Adrenal gland (tissue), 19 donors: ENCODE measurements around the gene ANKRD34A. TPM values are rescaled to one million over a fixed set of nuclear protein-coding genes. Genes with fewer than 3 reads are reported as not detected.

Source experiments
- DNase-seq, 7 donors: peaks; one replicate each; pipeline ENCODE4 v3.0.0-alpha.2; 2019 to 2020
- H3K27ac ChIP-seq, 5 donors: fragments of 200-600 bp; sonication (generic) in 4 of 5; 1 replicate in 3 of 5; 2 replicates in 2 of 5; pipeline versions ENCODE4 v1.5.1 to v1.8.0; 2016 to 2020; ENCODE audit warnings: mild to moderate bottlenecking in 1 of 5
- H3K27me3 ChIP-seq: fragments of 200-600 bp; 2 replicates; pipeline ENCODE4 v1.8.0; 2021
- H3K36me3 ChIP-seq, 2 donors: fragments of 200-600 bp; replicated peaks in 1 of 2; 1 replicate in 1 of 2; 2 replicates in 1 of 2; pipeline versions ENCODE4 v1.5.1 to v1.8.0; 2018 to 2022
- H3K4me1 ChIP-seq, 2 donors: fragments of 200-600 bp; replicated peaks in 1 of 2; 1 replicate in 1 of 2; 2 replicates in 1 of 2; pipeline versions ENCODE4 v1.5.1 to v1.8.0; 2018 to 2021
- H3K4me3 ChIP-seq, 4 donors: fragments of 200-600 bp; sonication (generic) in 3 of 4; one replicate each; pipeline ENCODE4 v1.5.1; 2016 to 2018
- H3K9me3 ChIP-seq, 3 donors: fragments of 200-600 bp; sonication (generic) in 1 of 3; replicated peaks in 1 of 3; 1 replicate in 2 of 3; 2 replicates in 1 of 3; pipeline versions ENCODE4 v1.5.1 to v1.8.0; 2016 to 2021
- POLR2A ChIP-seq, 2 donors: fragments of 450-650 bp; IDR thresholded peaks; one replicate each; pipeline ENCODE4 v1.6.1; 2017; ENCODE audit warnings: antibody characterized with exemption in 2 of 2, mild to moderate bottlenecking in 2 of 2, moderate library complexity in 1 of 2
- WGBS, 4 donors: extraction: QIAGEN DNeasy Blood & Tissue Kit in 2 of 4; methylation state at CpG; one replicate each; pipeline versions ENCODE4 v1.1.5 to v1.1.7; 2013 to 2017; 5-methylcytosine and 5-hydroxymethylcytosine counted together
- intact Hi-C, 2 donors: fragments of 100-400 bp; cut with DNase I; formaldehyde crosslinking; loops; one replicate each; pipeline versions ENCODE4 v1.14.1 to v1.15.0; 2022 to 2023
- long read RNA-seq, 10 donors: library from polyadenylated mRNA in 3 of 10; unstranded in 2 of 10; stranded (forward) in 1 of 10; transcript quantifications; one replicate each; pipeline ENCODE4 v2.0.0 and lab custom pipeline, GENCODE V29; 2021 to 2026
- polyA plus RNA-seq, 3 donors: library from polyadenylated mRNA; stranded (reverse); fragments of 200-250 nt in 2 of 3; fragments of 350-450 nt in 1 of 3; fragmentation: Illumina TruSeq in 1 of 3; extraction: RNeasy Lipid Tissue Mini Kit (QIAGEN cat#74804) in 1 of 3; gene quantifications; one replicate each; pipeline ENCODE4 v1.2.3, GENCODE V29; 2013 to 2014
- total RNA-seq, 9 donors: library from RNA; depleted of rRNA in 4 of 9; stranded (reverse); fragments of >200 nt in 4 of 9; fragments of 120-200 nt in 1 of 9; fragmentation: NEBNext Ultra II Directional in 1 of 9; extraction: Animal tissue kit (Norgen Biotek cat#: 25700) in 1 of 9; gene quantifications; one replicate each; pipeline versions ENCODE4 v1.1.0 to v1.2.4, GENCODE V29; 2013 to 2023
- TF ChIP-seq, protein P1 (sequence below), 6 experiments: fragments of 450-650 bp in 4 of 6; fragments of 200-600 bp in 2 of 6; sonication (generic) in 1 of 6; IDR thresholded peaks; 1 replicate in 5 of 6; 2 replicates in 1 of 6; pipeline versions ENCODE4 v1.5.1 to v1.8.0; 2016 to 2021; ENCODE audit warnings: antibody characterized with exemption in 6 of 6, mild to moderate bottlenecking in 2 of 6, moderate library complexity in 1 of 6
- donor health status: healthy with polysubstance abuse.
- donor health status: Bipolar disorder and iron deficiency.
- donor health status: DM: yes; HTN: yes; CAD: no.
- donor health status: DM: no; HTN: no; CAD: no.
- donor health status: DM: no; HTN: no; CAD: no.
- donor health status: DM: yes; HTN: yes; CAD: no.

The ANKRD34A gene
- 1 to 10 TPM in 4 of 9 donors, under 1 TPM in 5; 0.24 to 2.5 (median 0.88) TPM for total RNA-seq
- polyA plus RNA-seq: 1 to 10 TPM in 2 of 3 donors, under 1 TPM in 1; 0.59 to 1.0 (median 1.0) TPM
- long read RNA-seq, donor 1: 0 reads
- long read RNA-seq, donor 2, partial matches to known transcripts: 88 of 88 reads
- long read RNA-seq, donor 2, other reads (novel, unspliced or antisense): 0 of 88 reads
- long read RNA-seq, donor 3, partial matches to known transcripts: 122 of 122 reads
- long read RNA-seq, donor 3, other reads (novel, unspliced or antisense): 0 of 122 reads
- long read RNA-seq, donor 4: 0 reads
- long read RNA-seq, donor 5, partial matches to known transcripts: 1 of 1 reads
- long read RNA-seq, donor 5, other reads (novel, unspliced or antisense): 0 of 1 reads
- long read RNA-seq, donor 6: 0 reads
- long read RNA-seq, donor 7: 0 reads
- long read RNA-seq, donor 8: 0 reads
- long read RNA-seq, donor 9: 0 reads
- long read RNA-seq, donor 10, partial matches to known transcripts: 70 of 83 reads
- long read RNA-seq, donor 10, other reads (novel, unspliced or antisense): 13 of 83 reads

- Histone ChIP-seq H3K27ac (peak within 1 kb of the TSS; percentile 80 to 91 (median 85)), H3K36me3 (no peaks in the 10 kb centered on the region), H3K4me1 (peaks cover 26 to 48% of the 10 kb centered on the region in 2 donors), H3K4me3 (peak within 1 kb of the TSS; percentile 26 to 78 (median 53)), H3K9me3 (no peaks in the 10 kb centered on the region), H3K27me3 (no peaks in the 10 kb centered on the region)
- TF ChIP-seq, protein P1, sequence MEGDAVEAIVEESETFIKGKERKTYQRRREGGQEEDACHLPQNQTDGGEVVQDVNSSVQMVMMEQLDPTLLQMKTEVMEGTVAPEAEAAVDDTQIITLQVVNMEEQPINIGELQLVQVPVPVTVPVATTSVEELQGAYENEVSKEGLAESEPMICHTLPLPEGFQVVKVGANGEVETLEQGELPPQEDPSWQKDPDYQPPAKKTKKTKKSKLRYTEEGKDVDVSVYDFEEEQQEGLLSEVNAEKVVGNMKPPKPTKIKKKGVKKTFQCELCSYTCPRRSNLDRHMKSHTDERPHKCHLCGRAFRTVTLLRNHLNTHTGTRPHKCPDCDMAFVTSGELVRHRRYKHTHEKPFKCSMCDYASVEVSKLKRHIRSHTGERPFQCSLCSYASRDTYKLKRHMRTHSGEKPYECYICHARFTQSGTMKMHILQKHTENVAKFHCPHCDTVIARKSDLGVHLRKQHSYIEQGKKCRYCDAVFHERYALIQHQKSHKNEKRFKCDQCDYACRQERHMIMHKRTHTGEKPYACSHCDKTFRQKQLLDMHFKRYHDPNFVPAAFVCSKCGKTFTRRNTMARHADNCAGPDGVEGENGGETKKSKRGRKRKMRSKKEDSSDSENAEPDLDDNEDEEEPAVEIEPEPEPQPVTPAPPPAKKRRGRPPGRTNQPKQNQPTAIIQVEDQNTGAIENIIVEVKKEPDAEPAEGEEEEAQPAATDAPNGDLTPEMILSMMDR (IDR thresholded peaks at IDR 0.05): no peak
- peak in 1 of 2 donors; percentile 98 for TF ChIP-seq POLR2A (IDR thresholded peaks at IDR 0.05)
- 0 to 1% (median 1%) methylated on average over 28 to 37 of the region's 37 CpGs for WGBS, 4 donors
- peak; percentile 95 to 99 (median 98) for DNase-seq
- intact Hi-C loops: loop anchor here in 1 of 2 donors (5.0 to 10.0 kb wide), 2 partner anchors 47 to 70 kb away; partner anchors contain the start of gene PEX11B
Measured at GRCh38 chr1:145964328-145965118, at the start of gene ANKRD34A, which contains the start of gene POLR3GL. ANKRD34A (minus strand) TSS chr1:145964575; CDS start chr1:145961759, 2,816 bp downstream. POLR3GL (plus strand) TSS chr1:145964690; CDS start chr1:145974866, 10,176 bp downstream.

GRCh38 chr1:146013559-146013922 lies 49.2 kb upstream of the ANKRD34A start:
- intact Hi-C loops: loop anchor here (5.0 kb wide), 4 partner anchors 36 to 166 kb away; partner anchors contain the start of gene NUDT17 (in 2 of the 2)
- no peaks in the 10 kb centered on the region for H3K9me3 ChIP-seq
- peaks cover 0 to 12% of the 10 kb centered on the region in 2 donors for H3K4me1 ChIP-seq
- no peak overlapping the region for H3K4me3 ChIP-seq
- no peaks in the 10 kb centered on the region for H3K27me3 ChIP-seq
- H3K36me3 ChIP-seq: no peaks in the 10 kb centered on the region
- no peak for DNase-seq
- no peak overlapping the region for H3K27ac ChIP-seq
- 58 to 69% (median 65%) methylated on average over 6 of the region's 6 CpGs for WGBS, 4 donors
- no peak for TF ChIP-seq POLR2A (IDR thresholded peaks at IDR 0.05)
- TF ChIP-seq, protein P1 (IDR thresholded peaks at IDR 0.05): no peak

DNA sequence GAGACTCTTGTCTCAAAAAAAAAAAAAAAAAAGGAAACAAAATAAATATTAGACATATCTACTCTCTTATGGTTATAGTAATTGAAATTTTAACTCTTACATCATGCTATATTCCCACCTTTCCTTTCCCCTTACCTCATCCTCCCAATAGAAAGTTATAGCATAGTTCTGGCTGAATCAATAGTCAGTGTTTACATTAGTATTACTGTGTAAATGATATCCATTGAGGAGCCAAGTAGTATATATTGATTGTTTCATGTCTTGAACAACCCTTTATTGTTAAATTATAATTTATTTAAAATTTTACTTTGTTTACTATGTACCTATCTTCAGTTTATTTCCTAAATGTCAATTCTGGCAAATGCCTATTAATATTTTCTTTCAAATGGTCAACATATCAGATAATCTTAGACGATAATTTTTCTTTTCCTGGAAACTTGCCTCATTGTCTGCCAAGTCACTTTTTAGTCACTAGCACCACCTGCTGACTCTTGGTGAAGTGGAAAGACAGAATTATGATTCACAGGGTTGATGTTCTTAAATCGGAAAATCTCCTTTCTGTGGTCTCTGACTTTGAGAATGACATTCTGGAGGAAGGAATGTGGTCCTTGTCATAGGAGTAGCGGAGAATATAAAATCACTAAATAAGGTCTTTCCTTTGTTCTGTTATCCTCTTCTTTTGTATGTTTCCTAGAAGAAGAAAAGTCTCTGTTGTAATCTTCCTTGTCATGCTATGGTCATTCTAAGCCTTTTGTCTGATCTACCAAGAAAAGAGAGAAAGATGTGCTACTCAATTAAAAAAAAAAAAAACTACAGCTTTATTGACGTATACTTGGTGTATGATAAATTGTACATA lies 48.6 kb upstream of the ANKRD34A start:
- no peaks in the 10 kb centered on the region for H3K9me3 ChIP-seq
- H3K4me1 ChIP-seq: peaks cover 0 to 12% of the 10 kb centered on the region in 2 donors
- H3K4me3 ChIP-seq: no peak overlapping the region
- peak in 6 of 7 donors; percentile 59 to 77 (median 68) for DNase-seq
- TF ChIP-seq, protein P1 (IDR thresholded peaks at IDR 0.05): peak; percentile 34 to 87 (median 74)
- TF ChIP-seq POLR2A (IDR thresholded peaks at IDR 0.05): no peak
- intact Hi-C loops: loop anchor here (5.0 kb wide), 4 partner anchors 36 to 166 kb away; partner anchors contain the start of gene NUDT17 (in 2 of the 2)
- H3K27me3 ChIP-seq: no peaks in the 10 kb centered on the region
- H3K27ac ChIP-seq: no peak overlapping the region
- no peaks in the 10 kb centered on the region for H3K36me3 ChIP-seq
- WGBS, 4 donors: 4 to 13% (median 6%) methylated on average over 4 of the region's 4 CpGs
